GM18909 (cell line): ENCODE measurements around the gene SLC41A1.
A peak's percentile ranks its signal among the peaks of the same experiment; 100 is the strongest.
"Not testable (repeated sequence)": the region's sequence is repeated elsewhere in the genome, so short reads cannot be mapped to it uniquely, and the experiment has no call there.

ENCODE experiments used
- ATAC-seq: cut with Tn5 transposase; IDR thresholded peaks from one replicate; pipeline ENCODE4 v1.9.1; 2021; ENCODE audit warnings: mild to moderate bottlenecking; ENCODE audit not compliant: unreplicated experiment, poor library complexity

The SLC41A1 gene

GRCh38 chr1:205823260-205823659 lies 10.3 kb upstream of the SLC41A1 start:
- not testable (repeated sequence) for ATAC-seq

DNA sequence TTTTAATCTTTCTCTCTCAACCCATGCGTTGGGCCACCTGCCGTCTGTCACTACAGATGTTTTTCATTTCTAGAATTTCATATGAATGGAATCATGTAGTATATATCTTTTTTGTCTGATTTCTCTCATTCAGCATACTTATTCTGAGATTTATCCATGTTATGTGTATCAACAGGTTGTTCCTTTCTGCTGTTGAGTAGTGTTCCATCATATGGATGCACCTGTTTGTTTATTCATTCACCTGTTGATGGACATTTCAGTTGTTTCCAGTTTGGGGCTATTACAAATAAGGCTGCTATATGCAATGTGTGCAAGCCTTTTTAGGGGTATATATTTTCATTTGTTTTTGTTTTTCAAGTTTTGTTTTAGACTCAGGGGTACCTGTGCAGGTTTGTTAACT lies 9.4 kb upstream of the SLC41A1 start:
- no peak for ATAC-seq

DNA sequence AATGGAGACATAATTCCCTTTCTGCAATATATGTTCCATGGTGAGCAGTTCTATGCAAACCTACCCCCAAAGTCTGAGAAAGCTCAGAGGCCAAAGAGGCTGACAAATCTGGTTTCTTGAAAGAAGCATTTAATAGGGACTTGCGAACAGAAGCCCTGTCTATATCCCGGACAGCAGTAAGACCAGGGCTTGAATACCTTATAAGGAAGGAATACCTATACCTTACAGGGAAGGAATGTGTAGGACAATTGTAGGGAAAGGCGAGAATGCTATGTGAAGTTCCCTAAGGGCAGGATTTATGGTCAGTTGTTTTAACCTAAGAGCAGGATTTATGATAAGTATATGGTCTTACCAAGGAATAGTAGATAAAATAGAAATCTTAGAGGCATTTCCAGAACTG lies 5.0 kb upstream of the SLC41A1 start:
- ATAC-seq: no peak

GRCh38 chr1:205817364-205817763 lies 4.4 kb upstream of the SLC41A1 start:
- no peak for ATAC-seq

DNA sequence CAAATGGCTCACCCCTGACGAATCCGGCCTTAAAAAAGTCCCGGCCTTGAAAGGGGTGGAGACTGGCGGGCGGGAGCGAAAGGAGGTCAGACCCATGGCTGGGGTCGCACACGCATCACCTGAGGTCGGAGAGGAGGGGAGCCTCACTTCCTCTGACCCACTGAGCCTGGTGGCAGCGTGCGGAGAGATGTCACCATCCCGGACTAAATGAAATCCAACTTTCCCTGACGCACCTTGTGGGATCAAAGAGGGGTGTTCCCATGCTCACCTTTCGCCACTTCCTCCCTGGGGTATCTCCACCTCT lies 709 bp upstream of the SLC41A1 start:
- no peak for ATAC-seq

- peak; percentile 6 for ATAC-seq
Observed at GRCh38 chr1:205812271-205812877, 624 bp downstream of the SLC41A1 start.

DNA sequence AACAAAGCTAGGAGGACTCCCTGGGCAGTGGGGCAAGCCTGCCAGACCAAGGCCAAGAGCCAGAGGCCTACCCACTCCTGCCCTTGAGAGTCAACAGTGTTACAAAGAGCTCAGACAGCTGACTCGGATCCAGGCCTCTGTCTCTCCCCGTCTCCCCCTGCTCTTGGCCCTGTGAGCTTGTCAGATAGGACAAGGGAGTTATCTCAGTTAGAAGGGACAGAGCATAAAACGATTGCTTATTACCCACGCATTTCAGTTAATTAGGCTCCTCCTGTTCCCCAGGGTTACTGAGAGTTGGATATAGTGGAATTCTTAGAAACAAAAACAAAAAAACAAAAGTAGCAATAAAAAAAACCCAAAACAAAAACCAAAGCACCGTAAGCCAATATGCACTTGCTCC lies 1.3 kb downstream of the SLC41A1 start:
- no peak for ATAC-seq

GRCh38 chr1:205810448-205811157 lies 2.4 kb downstream of the SLC41A1 start:
- ATAC-seq: no peak

DNA sequence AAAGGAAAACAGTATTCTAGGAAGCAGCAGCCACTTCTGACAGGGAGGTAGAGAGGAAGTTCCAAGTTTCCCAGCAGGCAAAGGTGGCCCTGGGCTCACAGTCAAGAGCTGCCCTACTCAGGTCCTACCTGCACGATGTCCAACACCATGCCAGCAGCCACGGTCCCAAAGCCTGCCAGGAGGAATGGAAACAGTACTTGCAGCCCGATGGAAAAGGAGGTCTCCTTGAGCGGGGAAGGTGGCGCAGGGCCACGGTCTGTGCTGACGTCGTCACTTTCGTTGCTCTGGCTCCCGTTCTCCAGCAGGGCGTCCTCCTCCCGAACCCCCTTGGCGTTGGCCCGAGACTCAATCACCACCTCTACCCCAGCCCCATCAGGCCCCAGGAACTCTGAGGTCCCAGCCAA lies 3.1 kb downstream of the SLC41A1 start:
- ATAC-seq: no peak

- no peak for ATAC-seq
Observed at GRCh38 chr1:205809469-205809868, 3.5 kb downstream of the SLC41A1 start.

- no peak for ATAC-seq
Observed at GRCh38 chr1:205805082-205805711, 7.8 kb downstream of the SLC41A1 start.

DNA sequence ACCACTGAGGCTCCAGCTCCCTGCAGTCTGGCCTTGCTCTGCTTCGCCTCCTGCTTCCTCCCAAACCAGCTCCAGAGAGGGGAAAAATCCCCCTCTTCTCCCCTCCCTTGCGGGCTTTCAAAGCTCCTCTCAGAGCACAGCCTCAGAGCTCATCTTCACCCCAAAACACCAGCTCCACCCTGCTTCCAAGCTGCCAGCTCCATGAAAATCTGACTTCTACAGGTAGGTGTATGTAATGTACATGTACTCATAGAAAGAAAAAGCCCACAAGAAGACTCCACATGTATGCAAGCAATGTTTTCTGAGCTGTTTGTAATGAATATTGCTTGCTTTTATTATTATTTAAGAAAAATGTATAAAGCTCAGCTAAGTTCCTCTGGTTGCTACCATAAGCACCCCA lies 8.4 kb downstream of the SLC41A1 start:
- ATAC-seq: no peak

GRCh38 chr1:205803986-205804385 lies 9.0 kb downstream of the SLC41A1 start:
- ATAC-seq: no peak

DNA sequence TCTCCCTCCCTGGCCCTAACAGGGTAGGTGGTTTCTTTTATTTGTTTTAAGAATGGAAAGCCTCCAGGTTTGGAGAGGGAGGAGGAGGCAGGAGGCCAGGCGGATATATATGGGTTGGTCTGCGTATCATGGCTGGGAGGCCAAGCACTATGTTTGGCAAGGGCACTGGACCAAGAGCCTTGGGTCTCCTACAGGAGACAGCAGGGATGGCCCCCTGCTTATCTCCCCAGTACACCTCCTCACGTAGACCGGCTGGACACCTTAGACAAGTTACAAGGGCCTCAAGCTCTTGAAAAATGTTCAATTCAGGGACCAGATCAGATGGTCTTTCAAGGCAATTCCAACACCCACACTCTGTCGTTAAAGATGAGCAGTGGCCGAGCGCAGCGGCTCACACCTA lies 10.9 kb downstream of the SLC41A1 start:
- ATAC-seq: no peak

GRCh38 chr1:205800981-205801703 lies 11.9 kb downstream of the SLC41A1 start:
- no peak for ATAC-seq

DNA sequence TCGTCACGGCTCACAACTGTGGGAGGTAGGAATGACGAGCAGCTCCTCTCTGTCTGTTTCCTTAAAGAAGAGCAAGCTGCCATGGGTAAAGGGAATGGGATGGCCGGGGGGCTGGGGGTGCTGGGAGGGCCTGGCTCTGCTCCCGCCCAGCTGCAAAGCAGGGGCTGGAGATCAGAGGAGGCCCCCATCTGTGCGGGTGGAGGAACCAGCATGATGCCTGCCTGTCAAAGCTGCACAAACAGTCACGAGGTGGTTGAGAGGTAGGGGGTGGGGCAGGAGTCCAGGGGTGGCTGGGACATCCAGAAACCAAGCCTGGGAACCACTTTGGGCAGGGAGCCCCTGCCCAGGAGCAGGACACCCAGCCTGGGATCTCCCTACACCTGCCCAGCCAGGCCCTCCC lies 12.6 kb downstream of the SLC41A1 start:
- no peak for ATAC-seq

DNA sequence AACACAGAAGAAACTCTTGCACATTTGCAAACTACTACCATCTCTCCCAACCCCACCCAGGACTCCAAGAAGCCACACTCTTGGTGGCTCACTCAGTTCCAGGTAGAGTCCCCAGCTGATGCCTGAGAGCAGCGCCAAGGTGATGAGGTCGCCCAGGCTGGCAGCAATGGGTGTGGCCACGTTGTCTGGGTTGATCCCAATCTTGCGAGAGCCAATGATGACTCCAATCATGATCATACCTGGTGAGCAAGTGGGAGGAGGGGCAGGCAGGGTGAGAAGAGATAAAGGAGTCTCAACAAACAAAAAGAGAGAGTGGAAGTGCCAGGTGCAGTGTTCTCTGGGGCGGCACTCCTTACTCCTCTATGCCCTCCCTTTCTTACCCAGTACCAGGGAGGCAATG lies 14.4 kb downstream of the SLC41A1 start:
- ATAC-seq: no peak

DNA sequence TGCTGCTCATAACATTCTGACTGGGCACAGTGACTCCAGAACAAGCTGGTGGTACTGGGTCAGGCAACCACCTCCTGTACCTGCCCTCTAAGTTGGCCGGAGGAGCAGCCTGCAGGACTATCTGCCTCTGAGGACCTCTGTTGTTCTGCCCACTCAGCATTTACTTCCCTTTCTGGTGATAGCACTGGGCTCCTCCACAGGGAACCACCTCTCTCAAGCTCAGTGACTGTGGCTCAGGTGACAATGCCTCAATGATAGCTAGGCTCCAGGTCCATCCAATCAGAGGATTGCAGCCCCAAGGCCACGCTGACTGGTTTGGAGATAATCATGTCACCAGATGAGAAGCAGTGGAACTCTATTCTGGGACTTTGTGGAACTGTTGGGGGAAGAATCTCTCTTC lies 15.8 kb downstream of the SLC41A1 start:
- ATAC-seq: no peak

GRCh38 chr1:205794011-205794730 lies 18.8 kb downstream of the SLC41A1 start:
- ATAC-seq: no peak

GRCh38 chr1:205792961-205793673 lies 19.9 kb downstream of the SLC41A1 start:
- ATAC-seq: no peak
